Transverse colon (tissue), 4 donors: ENCODE measurements around the gene GRAMD1B.

Experiments used
- CTCF ChIP-seq, 5 experiments: fragments of 200-600 bp in 3 of 5; fragments of 450-650 bp in 2 of 5; sonication (generic) in 3 of 5; IDR thresholded peaks; 1 replicate in 2 of 5; 2 replicates in 3 of 5; pipeline ENCODE4 v1.5.1; 2016 to 2017; ENCODE audit warnings: antibody characterized with exemption in 5 of 5, inconsistent platforms in 3 of 5, mild to moderate bottlenecking in 2 of 5, moderate library complexity in 1 of 5
- EP300 ChIP-seq: sonication (generic); formaldehyde crosslinking; IDR thresholded peaks from one replicate; pipeline ENCODE4 v1.6.1; 2017; ENCODE audit warnings: antibody characterized with exemption, low read depth
- POLR2A ChIP-seq: fragments of 450-650 bp; IDR thresholded peaks from one replicate; pipeline ENCODE4 v1.6.1; 2016; ENCODE audit warnings: antibody characterized with exemption, mild to moderate bottlenecking, moderate library complexity
- POLR2AphosphoS5 ChIP-seq, 3 donors: sonication (generic); formaldehyde crosslinking; IDR thresholded peaks; one replicate each; pipeline ENCODE4 v1.6.1; 2016; ENCODE audit warnings: antibody characterized with exemption in 3 of 3

DNA sequence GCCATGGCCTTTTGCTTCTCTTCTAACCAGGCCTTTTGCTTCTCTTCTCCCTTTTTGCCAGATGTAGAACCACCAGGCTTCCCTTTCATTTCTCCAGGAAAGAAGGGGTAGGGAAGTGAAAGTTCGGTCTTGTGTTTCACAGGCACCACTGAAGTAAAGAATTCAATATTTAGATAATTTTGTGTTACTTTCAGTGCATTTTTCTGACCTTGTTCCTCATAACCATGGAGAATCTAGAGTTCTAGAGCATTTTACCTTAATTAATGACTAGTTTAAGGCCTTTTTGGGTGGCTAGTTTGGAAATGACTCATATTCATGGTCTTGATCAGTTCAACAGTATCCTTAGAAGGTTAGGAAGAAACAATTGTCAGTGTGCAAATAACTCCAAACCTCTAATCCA, 22.7 kb downstream of the GRAMD1B start:
- TF ChIP-seq POLR2A (no peak), CTCF (IDR thresholded peaks at IDR 0.05) (no peak), EP300 (no peak), POLR2AphosphoS5 (IDR thresholded peaks at IDR 0.05) (no peak)
